K562 (cell line): Measurements from ENCODE around the gene SCIN. TPM values are rescaled to one million over a fixed set of nuclear protein-coding genes. Genes with fewer than 3 reads are reported as not detected.

Experiments
- BCL6 ChIP-seq: fragments of 250-450 bp; sonication (Bioruptor Pico); IDR thresholded peaks from 2 replicates; pipeline ENCODE4 v1.4.0; 2020
- C11orf30 ChIP-seq: fragments of 450-650 bp; IDR thresholded peaks from 2 replicates; pipeline ENCODE4 v1.6.1; 2016; ENCODE audit warnings: low read depth, mild to moderate bottlenecking
- CBX8 ChIP-seq: fragments of 200-600 bp; sonication (generic); IDR thresholded peaks from 2 replicates; pipeline ENCODE4 v1.6.1; 2012; ENCODE audit warnings: borderline replicate concordance, mixed run types, low read depth, mild to moderate bottlenecking, moderate library complexity, mixed read lengths, low read length, control low read depth, inconsistent platforms; ENCODE audit not compliant: poor library complexity, severe bottlenecking; ENCODE audit errors: extremely low read depth
- ELF4 ChIP-seq: fragments of 450-650 bp; formaldehyde crosslinking; IDR thresholded peaks from 2 replicates; pipeline ENCODE4 v1.4.0; 2022; ENCODE audit warnings: missing genetic modification characterization
- ETV5 ChIP-seq: sonication (generic); formaldehyde crosslinking; IDR thresholded peaks from 2 replicates; pipeline ENCODE4 v1.4.0; 2020; ENCODE audit warnings: low read depth, mild to moderate bottlenecking, missing genetic modification reagents
- HNRNPUL1 ChIP-seq: fragments of 200-400 bp; formaldehyde crosslinking; IDR thresholded peaks from 2 replicates; pipeline ENCODE4 v1.6.1; 2017; ENCODE audit warnings: low read length
- HSF4 ChIP-seq: fragments of 250-450 bp; sonication (Bioruptor Pico); IDR thresholded peaks from 2 replicates; pipeline ENCODE4 v2.1.2; 2022; ENCODE audit warnings: mild to moderate bottlenecking, moderate library complexity, borderline replicate concordance
- ILK ChIP-seq: fragments of 450-650 bp; IDR thresholded peaks from 2 replicates; pipeline ENCODE4 v1.6.1; 2016; ENCODE audit warnings: missing genetic modification characterization, low read depth, mild to moderate bottlenecking, missing compliant biosample characterization, moderate library complexity, borderline replicate concordance
- KDM4B ChIP-seq, 2 experiments: fragments of 450-650 bp in 1 of 2; sonication (generic) in 1 of 2; IDR thresholded peaks; 2 replicates each; pipeline ENCODE4 v1.6.1; 2016 to 2017; ENCODE audit warnings: borderline replicate concordance in 2 of 2, antibody characterized with exemption in 1 of 2, low read depth in 1 of 2, mild to moderate bottlenecking in 1 of 2
- KLF13 ChIP-seq: fragments of 450-650 bp; IDR thresholded peaks from 2 replicates; pipeline ENCODE4 v1.6.1; 2016; ENCODE audit warnings: missing genetic modification characterization, low read depth, mild to moderate bottlenecking, missing compliant biosample characterization, moderate library complexity, borderline replicate concordance
- LARP7 ChIP-seq: fragments of 450-650 bp; IDR thresholded peaks from 2 replicates; pipeline ENCODE4 v1.6.1; 2016
- MXI1 ChIP-seq: IDR thresholded peaks from 2 replicates; pipeline ENCODE4 v1.6.1; 2011; ENCODE audit warnings: low read depth, mild to moderate bottlenecking, improper control_type of control experiment, low read length
- NONO ChIP-seq, 2 experiments: fragments of 200-400 bp in 1 of 2; fragments of 450-650 bp in 1 of 2; formaldehyde crosslinking in 1 of 2; IDR thresholded peaks; 2 replicates each; pipeline ENCODE4 v1.6.1; 2017; ENCODE audit warnings: low read depth in 2 of 2, mild to moderate bottlenecking in 2 of 2, moderate library complexity in 2 of 2, low read length in 1 of 2
- NR1H2 ChIP-seq: sonication (generic); formaldehyde crosslinking; IDR thresholded peaks from 2 replicates; pipeline ENCODE4 v1.4.0; 2020; ENCODE audit warnings: mild to moderate bottlenecking, missing genetic modification reagents
- PHTF2 ChIP-seq: fragments of 250-450 bp; sonication (Bioruptor Pico); IDR thresholded peaks from 2 replicates; pipeline ENCODE4 v1.5.0; 2021; ENCODE audit warnings: mild to moderate bottlenecking
- RBM39 ChIP-seq: fragments of 200-400 bp; formaldehyde crosslinking; optimal IDR thresholded peaks from 2 replicates; pipeline ENCODE3; 2018; ENCODE audit warnings: low read depth, low read length
- RFX1 ChIP-seq: fragments of 450-650 bp; IDR thresholded peaks from 2 replicates; pipeline ENCODE4 v1.6.1; 2016; ENCODE audit warnings: mild to moderate bottlenecking, moderate library complexity
- RFX5 ChIP-seq: IDR thresholded peaks from 2 replicates; pipeline ENCODE4 v1.6.1; 2011; ENCODE audit warnings: low read depth, mild to moderate bottlenecking, improper control_type of control experiment, low read length
- SLC30A9 ChIP-seq: fragments of 250-450 bp; sonication (Bioruptor Pico); IDR thresholded peaks from 2 replicates; pipeline ENCODE4 v1.8.0; 2022; ENCODE audit warnings: mild to moderate bottlenecking, moderate library complexity
- SRF ChIP-seq, 2 experiments: fragments of 250-450, 450-650 bp in 1 of 2; sonication (Bioruptor Pico) in 1 of 2; sonication (generic) in 1 of 2; formaldehyde crosslinking; IDR thresholded peaks; 2 replicates each; pipeline versions ENCODE4 v1.5.0 to v1.5.1; 2020 to 2022; ENCODE audit warnings: mild to moderate bottlenecking in 1 of 2, missing genetic modification reagents in 1 of 2
- TRIM24 ChIP-seq, 2 experiments: fragments of 450-650 bp; IDR thresholded peaks; 2 replicates each; pipeline ENCODE4 v1.6.1; 2016
- XRCC3 ChIP-seq: fragments of 450-650 bp; IDR thresholded peaks from 2 replicates; pipeline ENCODE4 v1.6.1; 2017; ENCODE audit warnings: mild to moderate bottlenecking, moderate library complexity
- ZNF41 ChIP-seq: fragments of 250-450 bp; sonication (Bioruptor Pico); conservative IDR thresholded peaks from 2 replicates; pipeline ENCODE4 v1.4.0; 2020; ENCODE audit warnings: mild to moderate bottlenecking
- ZNF57 ChIP-seq: fragments of 450-650 bp; formaldehyde crosslinking; IDR thresholded peaks from 2 replicates; pipeline ENCODE4 v1.4.0; 2020; ENCODE audit warnings: mild to moderate bottlenecking, moderate library complexity
- polyA plus RNA-seq, 8 experiments: library from polyadenylated mRNA; depleted of rRNA in 4 of 8; stranded (reverse) in 5 of 8; unstranded in 3 of 8; fragments of >200 nt; fragmentation: Nextera tagmentation in 2 of 8; fragmentation: Illumina TruSeq in 1 of 8; extraction: Ambion mirVana in 2 of 8; extraction: Trizol in 1 of 8; gene quantifications; 2 replicates each; pipeline versions ENCODE4 v1.2.1 to v1.2.3, GENCODE V29; 2011 to 2014; ENCODE audit warnings: inconsistent platforms in 1 of 8, missing spikeins in 1 of 8
- total RNA-seq, 7 experiments: library from RNA; depleted of rRNA in 6 of 7; stranded (reverse); fragments of >200 nt in 6 of 7; fragmentation: Illumina TruSeq in 2 of 7; extraction: Trizol in 2 of 7; gene quantifications; 2 replicates each; pipeline versions ENCODE4 v1.2.1 to v1.2.3, GENCODE V29; 2011 to 2021; ENCODE audit warnings: low replicate concordance in 1 of 7
- TF ChIP-seq, protein P1 (sequence below): IDR thresholded peaks from 2 replicates; pipeline ENCODE4 v1.6.1; 2012; ENCODE audit warnings: low read depth, low read length, improper control_type of control experiment, borderline replicate concordance
- TF ChIP-seq, protein P2 (sequence below): fragments of 250-450 bp; sonication (Bioruptor Pico); IDR thresholded peaks from 2 replicates; pipeline ENCODE4 v1.8.0; 2022; ENCODE audit warnings: inconsistent platforms

The SCIN gene
- total and polyA plus RNA-seq, 9 of the 15 experiments (the other 6 are each of a cell fraction or from before 2014, with no cell fraction given) = 0.67 to 18.2 (median 10.6) TPM

DNA sequence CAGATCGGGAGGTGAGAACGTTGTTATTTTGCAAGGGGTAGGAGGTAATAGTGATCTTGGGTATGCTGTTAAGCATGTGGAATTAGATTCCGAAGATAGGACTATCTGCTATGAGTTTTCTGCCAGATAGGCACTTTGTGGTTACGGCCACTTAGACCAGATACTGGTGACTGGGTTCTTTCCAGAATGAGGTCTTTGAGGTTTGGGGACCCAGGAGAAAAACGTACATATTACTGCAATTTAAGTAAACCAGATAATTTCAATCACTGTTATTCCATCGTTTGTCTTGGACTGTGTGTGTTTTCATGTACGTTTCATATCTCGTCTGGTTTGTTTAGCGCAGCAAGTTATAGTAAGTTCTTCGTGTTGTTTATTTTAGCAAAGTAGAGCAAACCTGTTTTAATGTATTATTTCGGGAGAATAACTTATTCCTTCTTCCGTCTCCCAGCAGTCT, 117.2 kb downstream of the SCIN start (continued):
- TF ChIP-seq, protein P1, sequence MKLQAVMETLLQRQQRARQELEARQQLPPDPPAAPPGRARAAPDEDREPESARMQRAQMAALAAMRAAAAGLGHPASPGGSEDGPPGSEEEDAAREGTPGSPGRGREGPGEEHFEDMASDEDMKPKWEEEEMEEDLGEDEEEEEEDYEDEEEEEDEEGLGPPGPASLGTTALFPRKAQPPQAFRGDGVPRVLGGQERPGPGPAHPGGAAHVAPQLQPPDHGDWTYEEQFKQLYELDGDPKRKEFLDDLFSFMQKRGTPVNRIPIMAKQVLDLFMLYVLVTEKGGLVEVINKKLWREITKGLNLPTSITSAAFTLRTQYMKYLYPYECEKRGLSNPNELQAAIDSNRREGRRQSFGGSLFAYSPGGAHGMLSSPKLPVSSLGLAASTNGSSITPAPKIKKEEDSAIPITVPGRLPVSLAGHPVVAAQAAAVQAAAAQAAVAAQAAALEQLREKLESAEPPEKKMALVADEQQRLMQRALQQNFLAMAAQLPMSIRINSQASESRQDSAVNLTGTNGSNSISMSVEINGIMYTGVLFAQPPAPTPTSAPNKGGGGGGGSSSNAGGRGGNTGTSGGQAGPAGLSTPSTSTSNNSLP = no peak; the same call in 1 of the 2 replicates
- TF ChIP-seq NR1H2 (CRISPR knock-in tag) = no peak
- no peak for TF ChIP-seq ETV5 (CRISPR knock-in tag)
- no peak for TF ChIP-seq RFX1
- no peak for TF ChIP-seq SLC30A9
- TF ChIP-seq HSF4 (CRISPR knock-in tag) = no peak
- no peak for TF ChIP-seq RFX5
- no peak for TF ChIP-seq KDM4B (IDR thresholded peaks at IDR 0.05; ENCODE audit: borderline replicate concordance in 2 of 2, low read depth in 1 of 2)
- TF ChIP-seq ELF4 (CRISPR knock-in tag) = no peak
- TF ChIP-seq PHTF2 = peak; percentile 58; the same call in 1 of the 2 replicates
- no peak for TF ChIP-seq KLF13 (tag)
- TF ChIP-seq ZNF57 (CRISPR knock-in tag) = no peak
- peak in 1 of 2 experiments; percentile 40; a peak in 1 of 4 replicates for TF ChIP-seq TRIM24 (IDR thresholded peaks at IDR 0.05)
- no peak for TF ChIP-seq RBM39
- TF ChIP-seq CBX8 = no peak
- no peak for TF ChIP-seq MXI1
- TF ChIP-seq ILK = no peak
- TF ChIP-seq SRF (CRISPR knock-in tag; IDR thresholded peaks at IDR 0.05) = peak in 1 of 2 experiments; percentile 32; a peak in 1 of 4 replicates
- TF ChIP-seq, protein P2, sequence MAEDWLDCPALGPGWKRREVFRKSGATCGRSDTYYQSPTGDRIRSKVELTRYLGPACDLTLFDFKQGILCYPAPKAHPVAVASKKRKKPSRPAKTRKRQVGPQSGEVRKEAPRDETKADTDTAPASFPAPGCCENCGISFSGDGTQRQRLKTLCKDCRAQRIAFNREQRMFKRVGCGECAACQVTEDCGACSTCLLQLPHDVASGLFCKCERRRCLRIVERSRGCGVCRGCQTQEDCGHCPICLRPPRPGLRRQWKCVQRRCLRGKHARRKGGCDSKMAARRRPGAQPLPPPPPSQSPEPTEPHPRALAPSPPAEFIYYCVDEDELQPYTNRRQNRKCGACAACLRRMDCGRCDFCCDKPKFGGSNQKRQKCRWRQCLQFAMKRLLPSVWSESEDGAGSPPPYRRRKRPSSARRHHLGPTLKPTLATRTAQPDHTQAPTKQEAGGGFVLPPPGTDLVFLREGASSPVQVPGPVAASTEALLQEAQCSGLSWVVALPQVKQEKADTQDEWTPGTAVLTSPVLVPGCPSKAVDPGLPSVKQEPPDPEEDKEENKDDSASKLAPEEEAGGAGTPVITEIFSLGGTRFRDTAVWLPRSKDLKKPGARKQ (CRISPR knock-in tag) = no peak
- no peak for TF ChIP-seq BCL6
- peak; percentile 90 for TF ChIP-seq C11orf30
- TF ChIP-seq XRCC3 = no peak
- TF ChIP-seq NONO (IDR thresholded peaks at IDR 0.05; ENCODE audit: low read depth in 2 of 2, low read length in 1 of 2) = 0 out of 4 replicates have a peak, but pooled peaks of 1 of the 2 experiments have one; percentile 42
- peak; percentile 96 for TF ChIP-seq LARP7
- TF ChIP-seq ZNF41 (CRISPR knock-in tag) = no peak
- TF ChIP-seq HNRNPUL1 = no peak
